Right atrium auricular region (tissue), 2 donors: Measurements from ENCODE around the gene UBE4B. TPM values are rescaled to one million over a fixed set of nuclear protein-coding genes. Genes with fewer than 3 reads are reported as not detected.

Source experiments
- DNase-seq: peaks from one replicate; pipeline ENCODE4 v3.0.0-alpha.2; 2019; ENCODE audit warnings: low spot score
- H3K27ac ChIP-seq, 2 donors: fragments of 200-600 bp; sonication (generic); 1 replicate in 1 of 2; 2 replicates in 1 of 2; pipeline ENCODE4 v1.5.1; 2016 to 2019
- H3K27me3 ChIP-seq, 2 donors: fragments of 200-600 bp; sonication (generic); one replicate each; pipeline versions ENCODE4 v1.5.1 to v1.6.0; 2017 to 2019
- H3K36me3 ChIP-seq: fragments of 200-600 bp; sonication (generic); one replicate; pipeline ENCODE4 v1.5.1; 2016
- H3K4me1 ChIP-seq, 2 donors: fragments of 200-600 bp; sonication (generic); one replicate each; pipeline versions ENCODE4 v1.5.1 to v1.6.0; 2017 to 2019
- H3K4me3 ChIP-seq, 2 donors: fragments of 200-600 bp; sonication (generic); 1 replicate in 1 of 2; 2 replicates in 1 of 2; pipeline ENCODE4 v1.5.1; 2017 to 2019; ENCODE audit warnings: mild to moderate bottlenecking in 1 of 2, moderate library complexity in 1 of 2
- H3K9me3 ChIP-seq, 2 donors: fragments of 200-600 bp; sonication (generic); one replicate each; pipeline ENCODE4 v1.5.1; 2019
- CTCF ChIP-seq, 2 donors: fragments of 200-600 bp; sonication (generic); IDR thresholded peaks; one replicate each; pipeline ENCODE4 v1.5.1; 2019; ENCODE audit warnings: antibody characterized with exemption in 2 of 2
- total RNA-seq, 2 donors: library from RNA; depleted of rRNA; stranded (reverse); fragments of >200 nt; gene quantifications; one replicate each; pipeline ENCODE4 v1.1.0, GENCODE V29; 2016

UBE4B gene
- 10 to 100 TPM; 50.2 to 71.3 TPM for total RNA-seq

GRCh38 chr1:10032590-10033358 is at the start of gene UBE4B:
Gene UBE4B, plus strand, starts transcription at chr1:10032958. Its CDS starts 713 bp downstream, at chr1:10033671.
- peak; percentile 53 to 91 for TF ChIP-seq CTCF (IDR thresholded peaks at IDR 0.05)
- Histone ChIP-seq H3K27me3 (no peaks in the 10 kb centered on the region), H3K4me3 (peak within 1 kb of the TSS; percentile 87 to 90), H3K9me3 (no peaks in the 10 kb centered on the region), H3K27ac (peak within 1 kb of the TSS; percentile 94 to 95), H3K36me3 (peaks cover 13% of the 10 kb centered on the region), H3K4me1 (peaks cover 0 to 27% of the 10 kb centered on the region in 2 donors)
- peak; percentile 97 for DNase-seq

GRCh38 chr1:9984253-9984652 is 48.5 kb upstream of the UBE4B start:
- no peak for DNase-seq
- TF ChIP-seq CTCF (IDR thresholded peaks at IDR 0.05), result no peak
- Histone ChIP-seq H3K36me3 (peaks cover 23% of the 10 kb centered on the region), H3K9me3 (no peaks in the 10 kb centered on the region), H3K27ac (peak overlapping the region in 1 of 2 donors; percentile 49), H3K4me1 (peaks cover 0 to 4% of the 10 kb centered on the region in 2 donors), H3K4me3 (no peak overlapping the region), H3K27me3 (no peaks in the 10 kb centered on the region)

- H3K4me3 ChIP-seq, result no peak overlapping the region
- no peak for TF ChIP-seq CTCF (IDR thresholded peaks at IDR 0.05)
- H3K27ac ChIP-seq, result peak overlapping the region in 1 of 2 donors; percentile 54
- peaks cover 23% of the 10 kb centered on the region for H3K36me3 ChIP-seq
- H3K27me3 ChIP-seq, result no peaks in the 10 kb centered on the region
- no peaks in the 10 kb centered on the region for H3K9me3 ChIP-seq
- H3K4me1 ChIP-seq, result peaks cover 0 to 7% of the 10 kb centered on the region in 2 donors
- DNase-seq, result no peak
Measured at GRCh38 chr1:9985001-9985400, 47.8 kb upstream of the UBE4B start.

- H3K27ac ChIP-seq, result peak overlapping the region in 1 of 2 donors; percentile 60
- no peak overlapping the region for H3K4me3 ChIP-seq
- TF ChIP-seq CTCF (IDR thresholded peaks at IDR 0.05), result no peak
- no peaks in the 10 kb centered on the region for H3K9me3 ChIP-seq
- peaks cover 0 to 18% of the 10 kb centered on the region in 2 donors for H3K4me1 ChIP-seq
- no peaks in the 10 kb centered on the region for H3K36me3 ChIP-seq
- DNase-seq, result no peak
- no peaks in the 10 kb centered on the region for H3K27me3 ChIP-seq
Measured at GRCh38 chr1:9989773-9990172, 43.0 kb upstream of the UBE4B start.

GRCh38 chr1:9990944-9991343 is 41.8 kb upstream of the UBE4B start:
- Histone ChIP-seq H3K4me1 (peaks cover 0 to 18% of the 10 kb centered on the region in 2 donors), H3K9me3 (no peaks in the 10 kb centered on the region), H3K27me3 (no peaks in the 10 kb centered on the region), H3K27ac (peak overlapping the region; percentile 52 to 60), H3K36me3 (no peaks in the 10 kb centered on the region), H3K4me3 (no peak overlapping the region)
- TF ChIP-seq CTCF (IDR thresholded peaks at IDR 0.05), result no peak
- no peak for DNase-seq
